ENCODE data around the gene SUMO2.
"Not testable (repeated sequence)": the region's sequence is repeated elsewhere in the genome, so short reads cannot be mapped to it uniquely, and the experiment has no call there.

The SUMO2 gene

GRCh38 chr17:75181608-75182318 lies 996 bp downstream of the SUMO2 start:
- no peak for DNase-seq

GRCh38 chr17:75181110-75181509 lies 1.6 kb downstream of the SUMO2 start:
- DNase-seq, result no peak

DNA sequence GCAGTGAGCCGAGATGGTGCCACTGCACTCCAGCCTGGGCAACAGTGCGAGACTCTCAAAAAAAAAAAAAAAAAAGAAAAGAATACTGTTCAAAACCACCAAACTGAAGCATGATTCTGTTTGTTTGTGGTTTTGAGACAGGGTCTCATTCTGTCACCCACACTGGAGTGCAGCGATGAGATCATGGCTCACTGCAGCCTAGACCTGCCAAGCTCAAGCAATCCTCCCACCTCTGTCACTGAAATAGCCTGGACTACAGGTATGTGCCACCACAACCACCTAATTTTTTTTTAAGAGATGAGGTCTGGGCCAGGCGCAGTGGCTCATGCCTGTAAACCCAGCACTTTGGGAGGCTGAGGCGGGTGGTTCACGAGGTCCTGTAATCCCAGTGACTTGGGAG lies 4.3 kb downstream of the SUMO2 start:
- DNase-seq, result no peak

GRCh38 chr17:75176625-75177024 lies 6.1 kb downstream of the SUMO2 start:
- no peak for DNase-seq

DNA sequence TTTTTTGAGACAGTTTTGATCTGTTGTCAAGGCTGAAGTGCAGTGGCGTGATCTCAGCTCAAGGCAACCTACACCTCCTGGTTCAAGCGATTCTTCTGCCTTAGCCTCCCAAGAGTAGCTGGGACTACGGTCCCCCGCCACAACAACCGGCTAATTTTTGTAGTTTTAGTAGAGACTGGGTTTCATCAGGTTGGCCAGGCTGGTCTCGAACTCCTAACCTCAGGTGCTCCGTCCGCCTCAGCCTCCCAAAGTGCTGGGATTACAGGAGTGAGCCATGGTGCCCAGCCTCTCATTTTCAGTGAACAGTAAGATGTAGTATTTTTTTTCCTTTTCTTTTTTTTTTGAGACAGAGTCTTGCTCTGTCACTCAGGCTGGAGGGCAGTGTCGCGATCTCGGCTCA lies 7.8 kb downstream of the SUMO2 start:
- no peak for DNase-seq

GRCh38 chr17:75173526-75173925 lies 9.2 kb downstream of the SUMO2 start:
- DNase-seq, result no peak

DNA sequence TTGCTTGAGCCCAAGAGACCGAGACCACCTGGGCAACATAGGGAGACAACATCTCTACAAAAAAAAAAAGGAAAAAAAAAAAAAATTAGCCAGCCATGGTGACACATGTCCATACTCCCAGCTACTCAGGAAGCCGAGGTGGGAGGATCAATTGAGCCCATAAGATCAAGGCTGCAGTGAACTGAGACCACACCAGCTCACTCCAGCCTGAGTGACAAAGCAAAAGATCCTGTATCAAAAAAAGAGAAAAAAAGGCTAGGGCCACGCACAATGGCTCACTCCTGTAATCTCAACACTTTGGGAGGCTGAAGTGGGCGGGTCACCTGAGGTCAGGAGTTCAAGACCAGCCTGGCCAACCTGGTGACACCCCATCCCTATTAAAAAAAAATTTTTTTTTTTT lies 13.8 kb downstream of the SUMO2 start:
- no peak for DNase-seq

GRCh38 chr17:75164606-75165005 lies 18.2 kb downstream of the SUMO2 start:
- DNase-seq, result not testable (repeated sequence)

DNA sequence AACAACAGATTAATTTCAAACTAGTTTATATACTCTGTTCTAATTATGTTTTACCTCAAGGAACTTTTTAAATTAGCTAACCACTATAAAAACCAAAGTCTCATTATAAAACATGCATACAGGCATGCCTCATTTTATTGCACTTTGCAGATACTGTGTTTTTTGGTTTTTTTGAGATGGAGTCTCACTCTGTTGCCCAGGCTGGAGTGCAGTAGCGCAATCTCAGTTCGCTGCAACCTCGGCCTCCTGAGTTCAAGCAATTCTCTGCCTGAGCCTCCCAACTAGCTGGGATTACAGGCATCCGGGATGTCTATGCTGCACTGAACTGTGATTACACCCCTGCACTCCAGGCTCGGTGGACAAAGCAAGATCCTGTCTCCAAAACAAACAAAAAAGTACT lies 19.7 kb downstream of the SUMO2 start:
- no peak for DNase-seq

GRCh38 chr17:75160211-75160610 lies 22.5 kb downstream of the SUMO2 start:
- DNase-seq, result no peak

- no peak for DNase-seq
Observed at GRCh38 chr17:75159196-75160031, 23.3 kb downstream of the SUMO2 start.

GRCh38 chr17:75158480-75158879 lies 24.3 kb downstream of the SUMO2 start:
- not testable (repeated sequence) for DNase-seq

DNA sequence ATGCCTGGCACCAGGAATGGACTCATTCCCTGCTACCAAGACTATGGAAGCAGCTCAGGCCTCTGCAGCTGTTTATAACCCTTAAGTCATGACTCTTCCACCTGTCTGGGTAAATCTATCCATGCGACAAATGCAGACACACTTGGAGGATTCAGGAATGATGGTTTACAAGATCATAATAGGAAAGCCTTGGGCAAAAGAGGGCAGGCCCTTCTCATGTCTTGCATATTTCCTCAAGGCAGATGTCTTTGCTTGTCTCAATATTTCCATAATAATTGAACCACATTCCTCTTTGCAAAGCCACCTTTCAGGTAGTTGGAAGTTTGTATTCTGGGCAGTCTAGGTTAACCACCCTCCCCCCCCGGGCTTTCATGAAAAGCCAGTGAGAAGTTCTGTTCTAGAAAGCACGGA lies 27.6 kb downstream of the SUMO2 start:
- no peak for DNase-seq

- DNase-seq, result peak; percentile 97
Observed at GRCh38 chr17:75154195-75155106, 28.3 kb downstream of the SUMO2 start, which contains the start of gene JPT1. JPT1 (minus strand) TSS chr17:75154512; CDS start chr17:75154397, 115 bp downstream.

GRCh38 chr17:75153780-75154194 lies 29.0 kb downstream of the SUMO2 start:
- no peak for DNase-seq

DNA sequence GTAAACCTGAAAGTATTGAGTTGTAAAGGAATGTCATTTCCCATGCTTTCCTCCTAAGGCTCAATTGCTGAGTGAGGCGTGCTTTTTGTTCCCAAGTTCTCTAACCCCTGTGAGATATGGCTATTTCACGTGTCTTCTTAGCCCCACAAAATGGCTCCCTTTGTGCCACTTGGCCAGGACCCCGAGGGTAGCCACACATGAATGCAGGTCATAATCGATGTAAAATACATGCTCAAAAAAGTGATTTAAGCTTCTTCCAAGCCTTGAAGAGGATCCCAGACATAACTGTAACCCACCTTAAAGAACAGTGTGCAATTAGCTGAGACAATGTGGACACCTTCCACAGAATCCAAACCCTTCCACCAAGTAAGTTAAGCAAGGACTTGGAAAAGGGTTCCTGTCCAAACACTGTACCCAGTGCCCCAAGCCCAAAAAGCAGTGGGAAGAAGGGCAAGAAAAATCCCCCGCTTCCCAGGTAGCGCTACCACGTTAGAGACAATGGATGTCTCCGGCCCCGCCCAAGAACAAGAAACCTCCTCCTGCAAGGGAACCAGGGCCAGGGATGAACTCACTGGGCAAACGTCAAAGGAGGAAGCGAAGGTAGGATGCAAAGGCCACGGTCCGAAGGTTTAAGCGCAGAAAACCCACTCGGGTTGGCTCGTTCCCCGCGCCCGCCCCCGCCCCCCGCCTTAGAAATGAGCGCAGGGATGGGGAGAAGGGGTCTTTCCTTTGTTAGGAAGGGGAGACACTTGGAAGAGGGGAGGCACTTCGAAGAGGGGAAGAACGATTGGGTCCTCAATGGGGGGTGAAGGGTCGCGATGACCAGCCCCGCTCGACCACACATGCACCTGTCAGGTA lies 29.6 kb downstream of the SUMO2 start:
- peak; percentile 36 for DNase-seq

DNA sequence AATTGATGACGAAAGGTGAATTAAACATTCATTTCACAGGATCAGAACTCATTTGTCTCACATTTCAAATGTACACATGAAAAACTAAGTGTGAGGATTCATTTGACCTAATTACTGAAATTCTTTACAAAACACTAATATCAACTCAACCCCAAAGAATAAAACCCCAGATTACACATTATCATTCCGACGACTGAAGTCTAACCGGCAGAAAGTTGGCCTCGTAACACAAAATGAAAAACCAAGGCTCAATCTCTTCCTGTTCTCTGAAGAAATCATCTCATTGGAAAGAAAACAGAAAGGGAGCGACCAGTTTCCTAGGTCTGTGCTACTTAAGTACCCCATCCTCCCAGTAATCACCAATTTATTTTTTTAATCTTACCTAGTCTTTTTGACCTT lies 30.2 kb downstream of the SUMO2 start:
- no peak for DNase-seq

DNA sequence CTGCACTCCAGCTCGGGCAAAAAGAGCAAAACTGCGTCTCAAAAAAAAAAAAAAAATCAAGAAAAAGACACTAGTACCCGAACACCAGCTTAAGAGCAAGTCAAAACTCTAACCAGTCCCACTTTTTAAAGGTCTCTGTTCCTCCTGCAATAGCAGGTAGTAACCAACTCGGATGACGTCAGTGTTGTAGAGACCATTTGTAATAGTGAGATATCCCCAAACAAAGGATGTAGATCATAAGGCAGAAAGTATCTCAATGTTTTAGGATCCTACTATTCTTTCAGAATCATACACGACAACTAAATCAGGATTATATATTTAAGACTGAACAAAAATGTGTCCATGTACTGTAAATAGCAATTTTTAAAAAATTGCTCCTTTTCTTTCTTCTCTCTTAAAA lies 30.8 kb downstream of the SUMO2 start:
- no peak for DNase-seq

GRCh38 chr17:75147878-75148546 lies 34.7 kb downstream of the SUMO2 start:
- DNase-seq, result no peak

GRCh38 chr17:75146592-75146991 lies 36.2 kb downstream of the SUMO2 start:
- DNase-seq, result no peak

DNA sequence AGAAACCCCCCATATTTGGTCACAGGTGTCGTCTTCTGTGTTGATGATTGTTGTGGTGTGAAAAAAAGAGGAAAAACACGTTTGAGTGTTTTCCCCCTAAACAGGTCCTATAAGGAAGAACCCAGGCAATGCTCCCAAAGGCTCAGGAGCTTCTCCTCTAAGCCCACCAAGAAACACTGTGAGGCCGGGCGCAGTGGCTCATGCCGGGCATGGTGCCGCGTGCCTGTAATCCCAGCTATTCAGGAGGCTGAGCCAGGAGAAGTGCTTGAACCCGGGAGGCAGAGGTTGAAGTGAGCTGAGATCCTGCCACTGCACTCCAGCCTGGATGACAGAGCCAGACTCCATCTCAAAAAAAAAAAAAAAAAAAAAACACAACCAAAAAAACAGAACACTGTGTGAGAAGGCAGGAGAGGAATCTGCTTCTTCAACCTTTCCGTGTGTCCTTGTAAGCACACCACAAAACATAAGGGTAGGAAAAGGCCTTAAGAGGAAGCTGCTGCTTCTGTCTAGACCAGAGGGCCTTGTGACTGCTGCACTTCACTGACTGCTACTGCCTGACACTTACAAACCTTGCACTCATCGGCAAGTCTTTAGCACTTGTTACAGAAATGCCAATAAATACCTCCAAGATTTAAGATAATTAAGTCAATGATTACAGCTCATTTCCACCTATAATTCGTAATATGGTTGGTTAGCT lies 37.8 kb downstream of the SUMO2 start:
- no peak for DNase-seq

All from NCI-H526 treated with DMSO at 0.1 percent for 48 hours (cell line).